Gastroesophageal sphincter (tissue), 4 donors: ENCODE results near the gene CBLN3. TPM values are rescaled to one million over a fixed set of nuclear protein-coding genes. Genes with fewer than 3 reads are reported as not detected.
"Not testable (repeated sequence)": the region's sequence is repeated elsewhere in the genome, so short reads cannot be mapped to it uniquely, and the experiment has no call there.

Source experiments
- ATAC-seq: fragments of 150-250 bp; one replicate; pipeline ENCODE4 v1.9.1; 2016; ENCODE audit warnings: mild to moderate bottlenecking, moderate library complexity
- H3K27ac ChIP-seq, 4 donors: fragments of 200-600 bp; sonication (generic) in 3 of 4; 1 replicate in 3 of 4; 2 replicates in 1 of 4; pipeline ENCODE4 v1.5.1; 2016 to 2019
- H3K27me3 ChIP-seq: fragments of 200-600 bp; sonication (generic); one replicate; pipeline ENCODE4 v1.5.1; 2019
- H3K36me3 ChIP-seq, 2 donors: fragments of 200-600 bp; sonication (generic); one replicate each; pipeline ENCODE4 v1.5.1; 2019; ENCODE audit warnings: control low read depth in 1 of 2
- H3K4me1 ChIP-seq, 3 donors: fragments of 200-600 bp; sonication (generic); 1 replicate in 2 of 3; 2 replicates in 1 of 3; pipeline ENCODE4 v1.5.1; 2016 to 2019; ENCODE audit warnings: control low read depth in 2 of 3
- H3K4me3 ChIP-seq, 2 donors: fragments of 200-600 bp; sonication (generic); one replicate each; pipeline ENCODE4 v1.5.1; 2019; ENCODE audit warnings: mild to moderate bottlenecking in 1 of 2, moderate library complexity in 1 of 2
- H3K9me3 ChIP-seq, 3 donors: fragments of 200-600 bp; sonication (generic); one replicate each; pipeline ENCODE4 v1.5.1; 2017 to 2019; ENCODE audit warnings: control low read depth in 2 of 3
- EP300 ChIP-seq: sonication (generic); formaldehyde crosslinking; IDR thresholded peaks from one replicate; pipeline ENCODE4 v1.6.1; 2017; ENCODE audit warnings: antibody characterized with exemption, mild to moderate bottlenecking
- POLR2A ChIP-seq, 2 donors: fragments of 450-650 bp; IDR thresholded peaks; one replicate each; pipeline ENCODE4 v1.6.1; 2017; ENCODE audit warnings: antibody characterized with exemption in 2 of 2, mild to moderate bottlenecking in 2 of 2, moderate library complexity in 1 of 2
- POLR2AphosphoS5 ChIP-seq: sonication (generic); formaldehyde crosslinking; IDR thresholded peaks from one replicate; pipeline ENCODE4 v1.6.1; 2017; ENCODE audit warnings: antibody characterized with exemption
- WGBS, 2 donors: methylation state at CpG; one replicate each; pipeline ENCODE4 v1.1.5; 2018; ENCODE audit warnings: low coverage in 1 of 2; 5-methylcytosine and 5-hydroxymethylcytosine counted together
- total RNA-seq, 4 donors: library from RNA; depleted of rRNA; stranded (reverse); fragments of >200 nt; gene quantifications; one replicate each; pipeline ENCODE4 v1.1.0, GENCODE V29; 2016
- TF ChIP-seq, protein P1 (sequence below), 4 experiments: fragments of 200-600 bp in 2 of 4; fragments of 450-650 bp in 2 of 4; sonication (generic) in 1 of 4; IDR thresholded peaks; one replicate each; pipeline ENCODE4 v1.5.1; 2017 to 2019; ENCODE audit warnings: antibody characterized with exemption in 4 of 4, mild to moderate bottlenecking in 2 of 4, moderate library complexity in 2 of 4

CBLN3 gene
- total RNA-seq, 4 donors from 2014 or later = 0.49 to 2.8 (median 2.1) TPM

- Histone ChIP-seq H3K27me3 (peaks cover 5% of the 10 kb centered on the region), H3K9me3 (no peaks in the 10 kb centered on the region), H3K36me3 (no peaks in the 10 kb centered on the region), H3K4me3 (no peak overlapping the region), H3K27ac (no peak overlapping the region), H3K4me1 (peaks cover 0 to 22% (median 6%) of the 10 kb centered on the region in 3 donors)
- TF ChIP-seq POLR2A (IDR thresholded peaks at IDR 0.05) = no peak
- TF ChIP-seq, protein P1, sequence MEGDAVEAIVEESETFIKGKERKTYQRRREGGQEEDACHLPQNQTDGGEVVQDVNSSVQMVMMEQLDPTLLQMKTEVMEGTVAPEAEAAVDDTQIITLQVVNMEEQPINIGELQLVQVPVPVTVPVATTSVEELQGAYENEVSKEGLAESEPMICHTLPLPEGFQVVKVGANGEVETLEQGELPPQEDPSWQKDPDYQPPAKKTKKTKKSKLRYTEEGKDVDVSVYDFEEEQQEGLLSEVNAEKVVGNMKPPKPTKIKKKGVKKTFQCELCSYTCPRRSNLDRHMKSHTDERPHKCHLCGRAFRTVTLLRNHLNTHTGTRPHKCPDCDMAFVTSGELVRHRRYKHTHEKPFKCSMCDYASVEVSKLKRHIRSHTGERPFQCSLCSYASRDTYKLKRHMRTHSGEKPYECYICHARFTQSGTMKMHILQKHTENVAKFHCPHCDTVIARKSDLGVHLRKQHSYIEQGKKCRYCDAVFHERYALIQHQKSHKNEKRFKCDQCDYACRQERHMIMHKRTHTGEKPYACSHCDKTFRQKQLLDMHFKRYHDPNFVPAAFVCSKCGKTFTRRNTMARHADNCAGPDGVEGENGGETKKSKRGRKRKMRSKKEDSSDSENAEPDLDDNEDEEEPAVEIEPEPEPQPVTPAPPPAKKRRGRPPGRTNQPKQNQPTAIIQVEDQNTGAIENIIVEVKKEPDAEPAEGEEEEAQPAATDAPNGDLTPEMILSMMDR (IDR thresholded peaks at IDR 0.05) = no peak
- 49 to 50% methylated on average over 3 of the region's 3 CpGs for WGBS, 2 donors
- no peak for ATAC-seq
Observed at GRCh38 chr14:24394275-24394674, 35.2 kb downstream of the CBLN3 start.

GRCh38 chr14:24392325-24393091 lies 37.0 kb downstream of the CBLN3 start:
- no peak overlapping the region for H3K4me3 ChIP-seq
- H3K36me3 ChIP-seq = no peaks in the 10 kb centered on the region
- H3K27ac ChIP-seq = no peak overlapping the region
- WGBS, 2 donors = 64 to 71% methylated on average over 7 to 8 of the region's 8 CpGs
- H3K4me1 ChIP-seq = peaks cover 0 to 11% (median 0%) of the 10 kb centered on the region in 3 donors
- peaks cover 5% of the 10 kb centered on the region for H3K27me3 ChIP-seq
- no peak for ATAC-seq
- TF ChIP-seq POLR2AphosphoS5 (no peak), POLR2A (IDR thresholded peaks at IDR 0.05) (no peak), EP300 (no peak)
- TF ChIP-seq, protein P1 (IDR thresholded peaks at IDR 0.05) = no peak
- H3K9me3 ChIP-seq = no peaks in the 10 kb centered on the region

- TF ChIP-seq POLR2AphosphoS5 = no peak
- TF ChIP-seq POLR2A (IDR thresholded peaks at IDR 0.05) = no peak
- TF ChIP-seq EP300 = no peak
- H3K9me3 ChIP-seq = no peaks in the 10 kb centered on the region
- no peak for ATAC-seq
- peaks cover 5% of the 10 kb centered on the region for H3K27me3 ChIP-seq
- H3K4me3 ChIP-seq = no peak overlapping the region
- H3K27ac ChIP-seq = no peak overlapping the region
- peaks cover 0 to 17% (median 0%) of the 10 kb centered on the region in 3 donors for H3K4me1 ChIP-seq
- no peaks in the 10 kb centered on the region for H3K36me3 ChIP-seq
- WGBS, 2 donors = 77 to 89% methylated on average over 5 to 6 of the region's 6 CpGs
Observed at GRCh38 chr14:24390701-24391468, 38.6 kb downstream of the CBLN3 start.

DNA sequence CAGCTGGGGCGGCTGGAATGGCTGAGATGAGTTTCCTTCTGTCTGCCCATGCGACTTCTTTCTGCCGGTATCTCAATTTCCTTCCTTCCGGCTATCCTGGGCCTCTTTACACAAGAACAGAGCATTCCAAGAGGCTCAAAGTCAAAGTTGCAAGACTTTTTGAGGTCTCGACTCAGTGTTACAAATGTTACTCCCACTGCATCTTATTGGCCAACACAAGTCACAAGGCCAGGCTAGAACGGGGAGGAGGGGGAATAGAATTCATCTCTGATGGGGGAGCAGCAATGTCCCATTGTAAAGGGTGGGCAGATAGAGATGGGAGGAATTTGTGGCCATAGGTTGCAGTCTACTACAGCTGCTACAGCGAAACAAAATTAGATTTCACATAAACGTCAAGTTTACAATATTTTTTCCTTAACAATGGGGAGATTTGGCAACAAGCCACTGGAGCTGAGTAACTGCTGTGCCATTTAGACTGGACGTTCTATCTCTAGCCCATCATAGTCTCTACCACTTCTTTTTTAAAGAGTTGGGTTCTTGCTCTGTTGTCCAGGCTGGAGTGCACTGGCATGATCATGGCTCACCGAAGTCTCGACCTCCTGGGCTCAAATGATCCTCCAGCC lies 40.1 kb downstream of the CBLN3 start:
- H3K4me3 ChIP-seq = no peak overlapping the region
- no peak for ATAC-seq
- 59 to 69% methylated on average over 9 to 10 of the region's 11 CpGs for WGBS, 2 donors
- H3K27me3 ChIP-seq = peaks cover 5% of the 10 kb centered on the region
- H3K27ac ChIP-seq = no peak overlapping the region
- H3K4me1 ChIP-seq = peaks cover 0 to 17% (median 0%) of the 10 kb centered on the region in 3 donors
- no peaks in the 10 kb centered on the region for H3K9me3 ChIP-seq
- no peaks in the 10 kb centered on the region for H3K36me3 ChIP-seq
- no peak for TF ChIP-seq POLR2AphosphoS5
- no peak for TF ChIP-seq POLR2A (IDR thresholded peaks at IDR 0.05)

- Histone ChIP-seq H3K27me3 (peaks cover 5% of the 10 kb centered on the region), H3K9me3 (no peaks in the 10 kb centered on the region), H3K36me3 (no peaks in the 10 kb centered on the region), H3K27ac (no peak overlapping the region), H3K4me3 (no peak overlapping the region), H3K4me1 (peaks cover 0 to 17% (median 0%) of the 10 kb centered on the region in 3 donors)
- no peak for ATAC-seq
- 48 to 90% methylated on average over 2 of the region's 2 CpGs for whole genome bisulfite sequencing, 2 donors
- TF ChIP-seq POLR2A (IDR thresholded peaks at IDR 0.05) (no peak), EP300 (no peak), POLR2AphosphoS5 (no peak)
- TF ChIP-seq, protein P1 (IDR thresholded peaks at IDR 0.05) = no peak
Observed at GRCh38 chr14:24388474-24389179, 40.8 kb downstream of the CBLN3 start.

- WGBS, 2 donors = 87 to 95% methylated on average over 4 of the region's 5 CpGs
- H3K9me3 ChIP-seq = not testable (repeated sequence)
Observed at GRCh38 chr14:24387579-24387978, 41.9 kb downstream of the CBLN3 start.

More at GRCh38 chr14:24387579-24387978, 41.9 kb downstream of the CBLN3 start:
- H3K36me3 ChIP-seq, H3K27ac ChIP-seq, ATAC-seq, H3K27me3 ChIP-seq, H3K4me3 ChIP-seq: not testable (repeated sequence)
- peaks cover 0 to 17% (median 0%) of the 10 kb centered on the region in 3 donors for H3K4me1 ChIP-seq
